ENCODE measurements around the gene CFAP300.

CFAP300 gene

GRCh38 chr11:102099755-102100154 is 52.5 kb downstream of the CFAP300 start:
- no peak for TF ChIP-seq CTCF (IDR thresholded peaks at IDR 0.05; ENCODE audit: borderline replicate concordance, insufficient read depth, low read depth, low read length)

GRCh38 chr11:102108734-102109440 is 61.6 kb downstream of the CFAP300 start:
- H3K4me3 ChIP-seq (ENCODE audit: low read depth, low read length): no peak overlapping the region
- TF ChIP-seq CTCF (IDR thresholded peaks at IDR 0.05; ENCODE audit: borderline replicate concordance, insufficient read depth, low read depth, low read length): no peak

More at GRCh38 chr11:102099755-102100154, 52.5 kb downstream of the CFAP300 start:
- no peak overlapping the region for H3K4me3 ChIP-seq (ENCODE audit: low read depth, low read length)

GRCh38 chr11:102109896-102110760 is 62.9 kb downstream of the CFAP300 start, which contains the start of gene YAP1:
TSS of gene YAP1 (plus strand) at chr11:102110447. CDS start at chr11:102110849, 402 bp downstream.
- TF ChIP-seq CTCF (IDR thresholded peaks at IDR 0.05; ENCODE audit: borderline replicate concordance, insufficient read depth, low read depth, low read length): no peak
- peak within 1 kb of the TSS; percentile 39 for H3K4me3 ChIP-seq (ENCODE audit: low read depth, low read length)

- TF ChIP-seq CTCF (IDR thresholded peaks at IDR 0.05; ENCODE audit: borderline replicate concordance, insufficient read depth, low read depth, low read length): no peak
- no peak overlapping the region for H3K4me3 ChIP-seq (ENCODE audit: low read depth, low read length)
Observed at GRCh38 chr11:102110761-102111010, 63.4 kb downstream of the CFAP300 start.

GRCh38 chr11:102111011-102111786 is 64.0 kb downstream of the CFAP300 start:
- TF ChIP-seq CTCF (IDR thresholded peaks at IDR 0.05; ENCODE audit: borderline replicate concordance, insufficient read depth, low read depth, low read length): no peak
- H3K4me3 ChIP-seq (ENCODE audit: low read depth, low read length): no peak overlapping the region

GRCh38 chr11:102111787-102112508 is 64.7 kb downstream of the CFAP300 start:
- H3K4me3 ChIP-seq (ENCODE audit: low read depth, low read length): no peak overlapping the region
- no peak for TF ChIP-seq CTCF (IDR thresholded peaks at IDR 0.05; ENCODE audit: borderline replicate concordance, insufficient read depth, low read depth, low read length)
